Glutamatergic neuron (in vitro differentiated cells): ENCODE measurements around the gene KIAA1217. TPM values are rescaled to one million over a fixed set of nuclear protein-coding genes. Genes with fewer than 3 reads are reported as not detected.

Experiments
- DNase-seq: peaks from one replicate; pipeline ENCODE4 v3.0.0; 2022
- H3K27ac Mint-ChIP-seq: one replicate; pipeline ENCODE4 v1.8.0; 2020; ENCODE audit warnings: mild to moderate bottlenecking, mixed read lengths, inconsistent platforms; ENCODE audit not compliant: unreplicated experiment
- H3K27me3 Mint-ChIP-seq: one replicate; pipeline ENCODE4 v1.8.0; 2020; ENCODE audit warnings: mild to moderate bottlenecking, moderate library complexity, mixed read lengths, inconsistent platforms; ENCODE audit not compliant: unreplicated experiment
- H3K36me3 Mint-ChIP-seq: one replicate; pipeline ENCODE4 v1.8.0; 2020; ENCODE audit warnings: mild to moderate bottlenecking, mixed read lengths, inconsistent platforms; ENCODE audit not compliant: unreplicated experiment
- H3K4me1 Mint-ChIP-seq: one replicate; pipeline ENCODE4 v1.8.0; 2020; ENCODE audit warnings: mild to moderate bottlenecking, low read depth, mixed read lengths, inconsistent platforms; ENCODE audit not compliant: unreplicated experiment
- H3K4me3 Mint-ChIP-seq: one replicate; pipeline ENCODE4 v1.8.0; 2020; ENCODE audit warnings: mild to moderate bottlenecking, mixed read lengths, inconsistent platforms; ENCODE audit not compliant: unreplicated experiment
- H3K9me3 Mint-ChIP-seq: one replicate; pipeline ENCODE4 v1.8.0; 2020; ENCODE audit warnings: mild to moderate bottlenecking, moderate library complexity, mixed read lengths, inconsistent platforms; ENCODE audit not compliant: unreplicated experiment
- total RNA-seq: library from RNA; stranded (reverse); fragmentation: NEBNext Ultra II Directional; extraction: Animal tissue kit (Norgen Biotek cat#: 25700); gene quantifications from one replicate; pipeline ENCODE4 v1.2.1, GENCODE V29; 2021; ENCODE audit not compliant: unreplicated experiment
- TF ChIP-seq, protein P1 (sequence below): fragments of 200-600 bp; sonication (generic); IDR thresholded peaks from one replicate; pipeline ENCODE4 v1.5.0; 2021; ENCODE audit not compliant: partially characterized antibody, unreplicated experiment

Gene KIAA1217
- total RNA-seq, 1 donor from 2014 or later = 4.4 TPM

DNA sequence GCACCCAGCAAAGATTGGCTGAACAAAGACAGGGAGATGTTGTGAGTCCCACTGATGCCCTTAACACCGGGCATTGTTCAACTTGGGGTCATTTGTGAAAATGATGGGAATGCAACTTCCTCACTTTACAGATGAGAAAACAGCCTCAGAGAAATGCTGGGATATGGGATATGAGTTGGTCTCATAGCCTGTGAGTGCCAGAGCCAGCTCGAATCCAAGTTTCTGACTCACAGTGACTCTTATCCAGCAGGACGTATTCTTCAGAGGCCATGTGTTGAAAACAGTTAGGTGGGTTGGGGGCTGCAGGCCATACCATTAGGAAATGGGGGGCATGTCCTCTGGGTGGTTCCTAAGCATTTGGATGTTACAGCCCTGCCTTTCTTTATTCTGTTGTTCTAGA is 45.2 kb downstream of the KIAA1217 start:
- H3K27me3 Mint-ChIP-seq = peaks cover 2% of the 10 kb centered on the region
- no peak for DNase-seq
- H3K4me1 Mint-ChIP-seq = peaks cover 7% of the 10 kb centered on the region
- TF ChIP-seq, protein P1, sequence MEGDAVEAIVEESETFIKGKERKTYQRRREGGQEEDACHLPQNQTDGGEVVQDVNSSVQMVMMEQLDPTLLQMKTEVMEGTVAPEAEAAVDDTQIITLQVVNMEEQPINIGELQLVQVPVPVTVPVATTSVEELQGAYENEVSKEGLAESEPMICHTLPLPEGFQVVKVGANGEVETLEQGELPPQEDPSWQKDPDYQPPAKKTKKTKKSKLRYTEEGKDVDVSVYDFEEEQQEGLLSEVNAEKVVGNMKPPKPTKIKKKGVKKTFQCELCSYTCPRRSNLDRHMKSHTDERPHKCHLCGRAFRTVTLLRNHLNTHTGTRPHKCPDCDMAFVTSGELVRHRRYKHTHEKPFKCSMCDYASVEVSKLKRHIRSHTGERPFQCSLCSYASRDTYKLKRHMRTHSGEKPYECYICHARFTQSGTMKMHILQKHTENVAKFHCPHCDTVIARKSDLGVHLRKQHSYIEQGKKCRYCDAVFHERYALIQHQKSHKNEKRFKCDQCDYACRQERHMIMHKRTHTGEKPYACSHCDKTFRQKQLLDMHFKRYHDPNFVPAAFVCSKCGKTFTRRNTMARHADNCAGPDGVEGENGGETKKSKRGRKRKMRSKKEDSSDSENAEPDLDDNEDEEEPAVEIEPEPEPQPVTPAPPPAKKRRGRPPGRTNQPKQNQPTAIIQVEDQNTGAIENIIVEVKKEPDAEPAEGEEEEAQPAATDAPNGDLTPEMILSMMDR = no peak
- H3K27ac Mint-ChIP-seq = no peak overlapping the region
- H3K9me3 Mint-ChIP-seq = peaks cover 2% of the 10 kb centered on the region
- no peaks in the 10 kb centered on the region for H3K36me3 Mint-ChIP-seq
- H3K4me3 Mint-ChIP-seq = no peak overlapping the region

GRCh38 chr10:24255115-24255880 is 46.4 kb downstream of the KIAA1217 start:
- peaks cover 2% of the 10 kb centered on the region for H3K9me3 Mint-ChIP-seq
- no peak overlapping the region for H3K4me3 Mint-ChIP-seq
- DNase-seq = no peak
- H3K27ac Mint-ChIP-seq = no peak overlapping the region
- H3K36me3 Mint-ChIP-seq = no peaks in the 10 kb centered on the region
- TF ChIP-seq, protein P1 = no peak
- H3K4me1 Mint-ChIP-seq = peaks cover 9% of the 10 kb centered on the region
- H3K27me3 Mint-ChIP-seq = peaks cover 2% of the 10 kb centered on the region

DNA sequence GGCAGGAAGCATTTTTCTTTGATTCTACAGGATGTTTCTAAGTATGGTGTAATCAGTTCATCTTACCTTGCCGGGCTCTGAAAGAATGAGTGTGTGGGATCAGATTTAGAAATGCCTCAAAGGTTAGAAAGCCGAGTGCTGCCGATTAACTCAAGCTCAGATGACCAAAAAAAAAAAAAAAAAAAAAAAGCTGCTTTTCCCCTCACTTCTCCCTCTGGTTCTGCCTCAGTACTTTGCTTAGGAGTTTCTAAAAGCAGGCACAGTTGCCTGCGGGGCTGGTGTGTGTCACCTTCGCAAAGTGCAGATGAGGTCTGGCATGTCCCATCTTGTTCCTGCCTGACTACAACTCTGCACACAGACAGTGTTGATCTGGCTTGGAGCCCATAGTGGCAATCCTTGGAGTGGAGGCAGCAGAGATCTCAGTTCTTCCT is 47.0 kb downstream of the KIAA1217 start:
- no peak overlapping the region for H3K27ac Mint-ChIP-seq

DNA sequence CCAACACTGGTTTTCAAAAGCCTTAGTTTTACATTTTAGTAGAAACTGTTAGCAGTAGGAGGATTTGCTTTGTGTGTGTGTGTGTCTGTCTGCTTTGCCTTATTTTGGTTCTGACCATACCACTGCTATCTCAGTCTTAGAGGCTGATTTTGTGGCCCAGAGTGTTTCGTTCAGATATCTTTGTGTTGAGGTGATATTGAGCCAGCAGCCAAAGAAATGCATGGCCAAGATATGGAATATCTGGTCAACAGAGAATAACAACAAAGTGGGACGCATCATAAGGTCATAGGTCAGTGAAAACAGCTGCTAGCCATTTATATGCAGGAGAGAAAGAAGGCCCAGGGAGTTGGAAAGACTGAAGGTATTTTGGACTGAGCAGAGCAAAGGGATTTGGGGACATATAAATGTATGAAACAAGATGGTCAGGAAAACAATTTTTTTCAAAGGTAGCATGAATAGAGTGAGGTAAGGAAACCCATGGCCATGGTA is 47.7 kb downstream of the KIAA1217 start:
- no peak overlapping the region for H3K27ac Mint-ChIP-seq
- H3K27me3 Mint-ChIP-seq = peaks cover 2% of the 10 kb centered on the region
- no peak overlapping the region for H3K4me3 Mint-ChIP-seq
- DNase-seq = no peak
- H3K9me3 Mint-ChIP-seq = peaks cover 2% of the 10 kb centered on the region
- H3K36me3 Mint-ChIP-seq = no peaks in the 10 kb centered on the region
- TF ChIP-seq, protein P1 = no peak
- H3K4me1 Mint-ChIP-seq = peaks cover 9% of the 10 kb centered on the region

More for the DNA sequence above, 47.0 kb downstream of the KIAA1217 start:
- H3K36me3 Mint-ChIP-seq = no peaks in the 10 kb centered on the region
- H3K9me3 Mint-ChIP-seq = peaks cover 2% of the 10 kb centered on the region
- H3K4me3 Mint-ChIP-seq = no peak overlapping the region
- TF ChIP-seq, protein P1 = no peak
- H3K4me1 Mint-ChIP-seq = peaks cover 9% of the 10 kb centered on the region
- peaks cover 2% of the 10 kb centered on the region for H3K27me3 Mint-ChIP-seq
- no peak for DNase-seq

GRCh38 chr10:24257588-24257987 is 48.6 kb downstream of the KIAA1217 start:
- H3K9me3 Mint-ChIP-seq = peaks cover 2% of the 10 kb centered on the region
- H3K27me3 Mint-ChIP-seq = peaks cover 2% of the 10 kb centered on the region
- peaks cover 9% of the 10 kb centered on the region for H3K4me1 Mint-ChIP-seq
- no peaks in the 10 kb centered on the region for H3K36me3 Mint-ChIP-seq
- TF ChIP-seq, protein P1 = no peak
- no peak overlapping the region for H3K4me3 Mint-ChIP-seq
- DNase-seq = no peak
- no peak overlapping the region for H3K27ac Mint-ChIP-seq
